GM12878 (cell line): ENCODE results near the gene UCKL1. TPM values are rescaled to one million over a fixed set of nuclear protein-coding genes. Genes with fewer than 3 reads are reported as not detected.

Experiments used
- ATAC-seq: fragments of 200-7000 bp; cut with Tn5 transposase; 3 replicates; pipeline ENCODE4 v1.9.1; 2020; ENCODE audit warnings: mild to moderate bottlenecking, moderate library complexity
- BruUV-seq: library from RNA; stranded (reverse); fragments of 400-500 nt; replicated peaks from 2 replicates; lab custom pipeline; 2021; lab: Mats Ljungman, UMichigan
- CTCF ChIA-PET: fragments of 300-600 bp; sonication (Branson Sonifier 250); formaldehyde crosslinking; extraction: SDS; loops from one replicate; lab custom pipeline; 2021; ENCODE audit warnings: inconsistent platforms; lab: Yijun Ruan, JAX
- POLR2A ChIA-PET: fragments of 350-600 bp; formaldehyde crosslinking; extraction: SDS; loops from one replicate; lab custom pipeline; 2021; ENCODE audit warnings: inconsistent platforms; lab: Charles Lee
- RAD21 ChIA-PET: fragments of 300-600 bp; sonication (Branson Sonifier 250); formaldehyde crosslinking; loops from one replicate; lab custom pipeline; 2023; ENCODE audit warnings: antibody characterized with exemption; ENCODE audit not compliant: unreplicated experiment; lab: Charles Lee
- SMC1A ChIA-PET: fragments of 300-600 bp; sonication (Branson Sonifier 250); formaldehyde crosslinking; loops from one replicate; lab custom pipeline; 2023; ENCODE audit not compliant: unreplicated experiment, uncharacterized antibody; lab: Charles Lee
- DNase-seq: peaks from one replicate; pipeline ENCODE4 v3.0.0-alpha.2; 2011; ENCODE audit warnings: low read depth, low spot score
- FAIRE-seq: peaks from 3 replicates; lab custom pipeline; 2011; peaks lifted over from hg19 to GRCh38; lab: Jason Lieb, UNC
- H2AFZ ChIP-seq: 2 replicates; pipeline ENCODE4 v1.6.0; 2011; ENCODE audit warnings: low read depth, low read length, control low read depth; ENCODE audit not compliant: control insufficient read depth
- H3K27ac ChIP-seq: 2 replicates; pipeline ENCODE4 v1.5.1; 2011; ENCODE audit warnings: control low read depth; ENCODE audit not compliant: control insufficient read depth, insufficient read depth
- H3K27me3 ChIP-seq, 2 experiments: replicated peaks in 1 of 2; 2 replicates each; pipeline versions ENCODE4 v1.6.0 to v1.6.1; 2011; ENCODE audit warnings: low read length in 1 of 2; ENCODE audit not compliant: control insufficient read depth in 2 of 2, insufficient read depth in 2 of 2
- H3K36me3 ChIP-seq, 2 experiments: 2 replicates each; pipeline ENCODE4 v1.5.1; 2011; ENCODE audit warnings: low read length in 1 of 2; ENCODE audit not compliant: control insufficient read depth in 2 of 2, insufficient read depth in 2 of 2
- H3K4me1 ChIP-seq: 2 replicates; pipeline ENCODE4 v1.6.1; 2011; ENCODE audit warnings: mild to moderate bottlenecking, low read length, moderate library complexity, mixed read lengths; ENCODE audit not compliant: control insufficient read depth, insufficient read depth
- H3K4me2 ChIP-seq: 2 replicates; pipeline ENCODE4 v1.6.0; 2011; ENCODE audit warnings: control low read depth; ENCODE audit not compliant: control insufficient read depth, insufficient read depth
- H3K4me3 ChIP-seq: fragments of 200-600 bp; sonication (generic); 2 replicates; pipeline ENCODE4 v1.5.1; 2016
- H3K79me2 ChIP-seq: 2 replicates; pipeline ENCODE4 v1.6.0; 2011; ENCODE audit warnings: low read length; ENCODE audit not compliant: control insufficient read depth, insufficient read depth
- H3K9ac ChIP-seq: 2 replicates; pipeline ENCODE4 v1.8.0; 2011; ENCODE audit warnings: low read length, control low read depth, mixed read lengths; ENCODE audit not compliant: control insufficient read depth, insufficient read depth
- H3K9me3 ChIP-seq: replicated peaks from 3 replicates; pipeline ENCODE4 v1.5.1; 2011; ENCODE audit warnings: mild to moderate bottlenecking, low read length; ENCODE audit not compliant: control insufficient read depth, insufficient read depth
- H4K20me1 ChIP-seq: 2 replicates; pipeline ENCODE4 v1.6.0; 2011; ENCODE audit not compliant: control insufficient read depth, insufficient read depth
- DPF2 ChIP-seq: fragments of 450-650 bp; IDR thresholded peaks from 2 replicates; pipeline ENCODE4 v1.6.1; 2017; ENCODE audit warnings: mild to moderate bottlenecking
- EED ChIP-seq: sonication (generic); IDR thresholded peaks from 2 replicates; pipeline ENCODE4 v1.6.1; 2016; ENCODE audit warnings: antibody characterized with exemption, low read depth
- EP300 ChIP-seq, 2 experiments: fragments of 150-350 bp in 1 of 2; IDR thresholded peaks; 2 replicates each; pipeline ENCODE4 v1.6.1; 2011 to 2012; ENCODE audit warnings: low read depth in 2 of 2, low read length in 2 of 2, borderline replicate concordance in 1 of 2, improper control_type of control experiment in 1 of 2, inconsistent platforms in 1 of 2; ENCODE audit not compliant: control insufficient read depth in 1 of 2
- IKZF1 ChIP-seq: fragments of 450-650 bp; conservative IDR thresholded peaks from 2 replicates; pipeline ENCODE4 v1.6.1; 2017; ENCODE audit warnings: antibody characterized with exemption, mild to moderate bottlenecking
- KAT2A ChIP-seq: conservative IDR thresholded peaks from 2 replicates; pipeline ENCODE4 v1.6.1; 2011; ENCODE audit warnings: low read depth, low read length; ENCODE audit not compliant: control insufficient read depth
- KDM1A ChIP-seq: fragments of 200-600 bp; sonication (generic); IDR thresholded peaks from 2 replicates; pipeline ENCODE4 v1.6.1; 2016; ENCODE audit warnings: borderline replicate concordance
- MEF2B ChIP-seq: fragments of 450-650 bp; IDR thresholded peaks from 2 replicates; pipeline ENCODE4 v1.6.1; 2018; ENCODE audit warnings: mild to moderate bottlenecking, moderate library complexity; ENCODE audit not compliant: partially characterized antibody, poor library complexity, severe bottlenecking
- MYC ChIP-seq: IDR thresholded peaks from 2 replicates; pipeline ENCODE4 v1.6.1; 2011; ENCODE audit warnings: mild to moderate bottlenecking, low read length, moderate library complexity, inconsistent platforms; ENCODE audit not compliant: insufficient read depth, insufficient replicate concordance, insufficient read length, severe bottlenecking
- YBX1 ChIP-seq: fragments of 450-650 bp; IDR thresholded peaks from 2 replicates; pipeline ENCODE4 v1.6.1; 2016; ENCODE audit warnings: antibody characterized with exemption
- WGBS: methylation state at CpG from one replicate; pipeline ENCODE4 v1.1.6; 2016; ENCODE audit warnings: low lambda C conversion rate; ENCODE audit not compliant: insufficient replicate concordance, insufficient coverage; ENCODE audit errors: missing lambda C conversion rate; 5-methylcytosine and 5-hydroxymethylcytosine counted together
- in situ Hi-C: fragments of 300-500 bp; cut with MboI; formaldehyde crosslinking; loops from 9 replicates; pipeline ENCODE4 v1.14.3; 2018; ENCODE audit warnings: mixed read lengths
- intact Hi-C: fragments of 100-400 bp; cut with micrococcal nuclease; formaldehyde crosslinking; loops from one replicate; pipeline ENCODE4 v1.14.2; 2022; ENCODE audit not compliant: unreplicated experiment
- polyA plus RNA-seq, 11 experiments: library from polyadenylated mRNA; depleted of rRNA in 4 of 11; unstranded in 6 of 11; stranded (reverse) in 5 of 11; fragments of >200 nt; fragmentation: Nextera tagmentation in 4 of 11; fragmentation: Illumina TruSeq in 1 of 11; extraction: Ambion mirVana in 4 of 11; extraction: Trizol in 1 of 11; gene quantifications; 1 replicate in 1 of 11; 2 replicates in 10 of 11; pipeline versions ENCODE4 v1.2.1 to v1.2.3, GENCODE V29; 2011 to 2016; ENCODE audit warnings: inconsistent platforms in 2 of 11, missing spikeins in 2 of 11, low read depth in 1 of 11
- total RNA-seq, 4 experiments: library from RNA; depleted of rRNA in 3 of 4; stranded (reverse); fragments of >200 nt in 3 of 4; fragmentation: Illumina TruSeq in 1 of 4; extraction: Trizol in 1 of 4; gene quantifications; 2 replicates each; pipeline versions ENCODE4 v1.2.1 to v1.2.3, GENCODE V29; 2013 to 2021
- TF ChIP-seq, protein P1 (sequence below): IDR thresholded peaks from 2 replicates; pipeline ENCODE4 v1.6.1; 2012; ENCODE audit warnings: improper control_type of control experiment, low read depth, low read length; ENCODE audit not compliant: insufficient replicate concordance
- TF ChIP-seq, protein P2 (sequence below): fragments of 450-650 bp; IDR thresholded peaks from 2 replicates; pipeline ENCODE4 v1.6.1; 2016; ENCODE audit warnings: mild to moderate bottlenecking
- TF ChIP-seq, protein P3 (sequence below): fragments of 450-650 bp; IDR thresholded peaks from 2 replicates; pipeline ENCODE4 v1.6.1; 2014; ENCODE audit warnings: mild to moderate bottlenecking

The UCKL1 gene
- total and polyA plus RNA-seq, 10 of the 15 experiments (the other 5 are each of a cell fraction or from before 2014, with no cell fraction given): 2.4 to 36.3 (median 24.8) TPM

DNA sequence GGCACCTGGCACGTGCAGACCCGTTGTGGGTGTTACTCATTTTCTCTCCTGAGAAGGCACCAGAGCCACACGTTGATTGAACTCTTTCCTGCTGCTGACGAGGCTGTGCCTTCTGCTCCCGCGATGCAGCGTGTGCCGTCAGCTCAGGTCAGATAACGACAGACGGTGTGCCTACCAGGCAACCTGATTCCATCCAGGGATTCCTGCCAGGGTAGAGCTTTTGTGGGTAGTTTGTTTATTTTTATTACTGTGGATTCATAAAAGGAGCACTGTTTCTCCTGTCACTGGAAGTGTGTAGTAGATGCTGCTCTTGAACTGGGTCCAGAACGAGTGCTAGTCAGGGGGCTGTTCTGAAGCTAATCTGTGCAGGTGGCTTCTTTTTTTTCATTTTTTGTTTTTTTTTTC, 45.4 kb upstream of the UCKL1 start (continued):
- TF ChIP-seq YBX1: no peak
- no peak for TF ChIP-seq MYC

DNA sequence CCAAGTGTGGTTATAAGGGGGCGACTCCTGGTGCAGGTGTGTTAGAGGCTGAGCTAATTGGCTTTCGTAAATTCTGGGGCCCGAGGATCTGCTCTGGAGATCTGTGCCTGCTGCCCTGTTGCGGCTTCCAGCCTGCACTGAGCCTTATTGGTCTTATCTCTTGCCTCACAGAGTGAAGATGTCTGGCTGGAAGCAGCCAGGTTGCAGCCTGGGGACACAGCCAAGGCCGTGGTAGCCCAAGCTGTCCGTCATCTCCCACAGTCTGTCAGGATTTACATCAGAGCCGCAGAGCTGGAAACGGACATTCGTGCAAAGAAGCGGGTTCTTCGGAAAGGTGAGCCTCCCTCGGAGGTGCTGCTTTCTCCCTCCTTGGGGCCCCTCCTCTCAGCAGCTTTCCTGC, 44.7 kb upstream of the UCKL1 start:
- no TSS peak for BruUV-seq
- ATAC-seq (no peak), DNase-seq (no peak), FAIRE-seq (no peak)
- Histone ChIP-seq H3K79me2 (peaks cover 8% of the 10 kb centered on the region; the same call in 1 of the 2 replicates), H3K9ac (no peak overlapping the region), H3K9me3 (no peaks in the 10 kb centered on the region), H3K27ac (no peak overlapping the region), H3K27me3 (no peaks in the 10 kb centered on the region), H3K4me2 (no peak overlapping the region), H3K4me3 (no peak overlapping the region), H3K4me1 (no peaks in the 10 kb centered on the region; the same call in 1 of the 2 replicates), H3K36me3 (peaks cover 34 to 51% of the 10 kb centered on the region in 2 experiments), H4K20me1 (no peaks in the 10 kb centered on the region), H2AFZ (no peak overlapping the region)
- SMC1A ChIA-PET: interaction anchor here (1.2 kb wide), 1 partner anchor 17 kb away, joined by 3 read pairs; no protein-coding TSS in a partner anchor
- in situ Hi-C loops: no loop called here
- RAD21 ChIA-PET: interaction anchor here (0.6 kb wide), 1 partner anchor 10 kb away, joined by 3 read pairs; no protein-coding TSS in a partner anchor
- intact Hi-C loops: no loop called here
- 96% methylated on average over 12 of the region's 12 CpGs for WGBS
- POLR2A ChIA-PET: interaction anchor here (1.3 kb wide), 1 partner anchor 9 kb away, joined by 3 read pairs; no protein-coding TSS in a partner anchor
- CTCF ChIA-PET: interaction anchor here (1.3 kb wide), 1 partner anchor 36 kb away, joined by 3 read pairs; no protein-coding TSS in a partner anchor
- TF ChIP-seq IKZF1 (no peak), KAT2A (no peak), KDM1A (no peak), DPF2 (no peak), EED (no peak), EP300 (IDR thresholded peaks at IDR 0.05; ENCODE audit: borderline replicate concordance in 1 of 2, control insufficient read depth in 1 of 2, low read depth in 2 of 2, low read length in 2 of 2) (no peak), MEF2B (no peak)
- TF ChIP-seq, protein P1, sequence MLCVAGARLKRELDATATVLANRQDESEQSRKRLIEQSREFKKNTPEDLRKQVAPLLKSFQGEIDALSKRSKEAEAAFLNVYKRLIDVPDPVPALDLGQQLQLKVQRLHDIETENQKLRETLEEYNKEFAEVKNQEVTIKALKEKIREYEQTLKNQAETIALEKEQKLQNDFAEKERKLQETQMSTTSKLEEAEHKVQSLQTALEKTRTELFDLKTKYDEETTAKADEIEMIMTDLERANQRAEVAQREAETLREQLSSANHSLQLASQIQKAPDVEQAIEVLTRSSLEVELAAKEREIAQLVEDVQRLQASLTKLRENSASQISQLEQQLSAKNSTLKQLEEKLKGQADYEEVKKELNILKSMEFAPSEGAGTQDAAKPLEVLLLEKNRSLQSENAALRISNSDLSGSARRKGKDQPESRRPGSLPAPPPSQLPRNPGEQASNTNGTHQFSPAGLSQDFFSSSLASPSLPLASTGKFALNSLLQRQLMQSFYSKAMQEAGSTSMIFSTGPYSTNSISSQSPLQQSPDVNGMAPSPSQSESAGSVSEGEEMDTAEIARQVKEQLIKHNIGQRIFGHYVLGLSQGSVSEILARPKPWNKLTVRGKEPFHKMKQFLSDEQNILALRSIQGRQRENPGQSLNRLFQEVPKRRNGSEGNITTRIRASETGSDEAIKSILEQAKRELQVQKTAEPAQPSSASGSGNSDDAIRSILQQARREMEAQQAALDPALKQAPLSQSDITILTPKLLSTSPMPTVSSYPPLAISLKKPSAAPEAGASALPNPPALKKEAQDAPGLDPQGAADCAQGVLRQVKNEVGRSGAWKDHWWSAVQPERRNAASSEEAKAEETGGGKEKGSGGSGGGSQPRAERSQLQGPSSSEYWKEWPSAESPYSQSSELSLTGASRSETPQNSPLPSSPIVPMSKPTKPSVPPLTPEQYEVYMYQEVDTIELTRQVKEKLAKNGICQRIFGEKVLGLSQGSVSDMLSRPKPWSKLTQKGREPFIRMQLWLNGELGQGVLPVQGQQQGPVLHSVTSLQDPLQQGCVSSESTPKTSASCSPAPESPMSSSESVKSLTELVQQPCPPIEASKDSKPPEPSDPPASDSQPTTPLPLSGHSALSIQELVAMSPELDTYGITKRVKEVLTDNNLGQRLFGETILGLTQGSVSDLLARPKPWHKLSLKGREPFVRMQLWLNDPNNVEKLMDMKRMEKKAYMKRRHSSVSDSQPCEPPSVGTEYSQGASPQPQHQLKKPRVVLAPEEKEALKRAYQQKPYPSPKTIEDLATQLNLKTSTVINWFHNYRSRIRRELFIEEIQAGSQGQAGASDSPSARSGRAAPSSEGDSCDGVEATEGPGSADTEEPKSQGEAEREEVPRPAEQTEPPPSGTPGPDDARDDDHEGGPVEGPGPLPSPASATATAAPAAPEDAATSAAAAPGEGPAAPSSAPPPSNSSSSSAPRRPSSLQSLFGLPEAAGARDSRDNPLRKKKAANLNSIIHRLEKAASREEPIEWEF: no peak
- TF ChIP-seq, protein P2, sequence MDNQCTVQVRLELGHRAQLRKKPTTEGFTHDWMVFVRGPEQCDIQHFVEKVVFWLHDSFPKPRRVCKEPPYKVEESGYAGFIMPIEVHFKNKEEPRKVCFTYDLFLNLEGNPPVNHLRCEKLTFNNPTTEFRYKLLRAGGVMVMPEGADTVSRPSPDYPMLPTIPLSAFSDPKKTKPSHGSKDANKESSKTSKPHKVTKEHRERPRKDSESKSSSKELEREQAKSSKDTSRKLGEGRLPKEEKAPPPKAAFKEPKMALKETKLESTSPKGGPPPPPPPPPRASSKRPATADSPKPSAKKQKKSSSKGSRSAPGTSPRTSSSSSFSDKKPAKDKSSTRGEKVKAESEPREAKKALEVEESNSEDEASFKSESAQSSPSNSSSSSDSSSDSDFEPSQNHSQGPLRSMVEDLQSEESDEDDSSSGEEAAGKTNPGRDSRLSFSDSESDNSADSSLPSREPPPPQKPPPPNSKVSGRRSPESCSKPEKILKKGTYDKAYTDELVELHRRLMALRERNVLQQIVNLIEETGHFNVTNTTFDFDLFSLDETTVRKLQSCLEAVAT: no peak
- TF ChIP-seq, protein P3, sequence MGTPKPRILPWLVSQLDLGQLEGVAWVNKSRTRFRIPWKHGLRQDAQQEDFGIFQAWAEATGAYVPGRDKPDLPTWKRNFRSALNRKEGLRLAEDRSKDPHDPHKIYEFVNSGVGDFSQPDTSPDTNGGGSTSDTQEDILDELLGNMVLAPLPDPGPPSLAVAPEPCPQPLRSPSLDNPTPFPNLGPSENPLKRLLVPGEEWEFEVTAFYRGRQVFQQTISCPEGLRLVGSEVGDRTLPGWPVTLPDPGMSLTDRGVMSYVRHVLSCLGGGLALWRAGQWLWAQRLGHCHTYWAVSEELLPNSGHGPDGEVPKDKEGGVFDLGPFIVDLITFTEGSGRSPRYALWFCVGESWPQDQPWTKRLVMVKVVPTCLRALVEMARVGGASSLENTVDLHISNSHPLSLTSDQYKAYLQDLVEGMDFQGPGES: no peak
